ENCODE measurements around the gene EIF3L. TPM values are rescaled to one million over a fixed set of nuclear protein-coding genes. Genes with fewer than 3 reads are reported as not detected.

EIF3L gene
- total RNA-seq, 1 donor from 2014 or later, result 338 TPM

DNA sequence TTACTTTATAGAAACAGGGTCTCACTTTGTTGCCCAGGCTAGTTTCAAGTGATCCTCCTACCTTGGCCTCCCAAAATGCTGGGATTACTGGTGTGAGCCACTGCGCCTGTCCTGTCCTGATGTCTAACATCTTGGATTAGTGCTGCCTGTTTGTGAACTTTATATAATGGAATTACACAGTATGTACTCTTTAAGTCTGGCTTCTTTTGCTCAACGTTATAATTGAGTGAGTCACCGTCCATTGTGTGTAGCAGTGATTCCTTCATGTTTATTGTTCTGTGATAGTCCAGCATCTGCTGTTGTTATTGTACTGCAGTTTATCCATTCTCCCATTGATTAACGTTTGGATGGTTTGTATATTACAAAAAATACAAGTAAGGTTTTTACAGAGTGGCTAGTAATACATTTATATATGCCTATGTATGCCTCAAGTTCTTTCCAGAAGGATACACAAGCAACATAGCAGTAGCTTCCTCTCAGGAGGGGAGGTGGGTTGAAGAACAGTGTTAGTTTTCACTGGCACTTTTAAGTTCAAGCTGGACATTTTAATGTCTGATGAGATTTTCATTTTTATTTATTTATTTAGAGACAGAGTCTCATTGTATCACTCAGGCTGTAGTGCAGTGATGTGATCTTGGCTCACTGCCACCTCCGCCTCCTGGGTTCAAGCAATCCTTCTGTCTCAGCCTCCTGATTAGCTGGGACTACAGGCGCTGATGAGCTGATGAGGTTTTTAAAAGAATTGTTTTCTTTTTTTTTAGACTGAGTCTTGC is 31.6 kb downstream of the EIF3L start:
- H3K9me3 ChIP-seq, result no peaks in the 10 kb centered on the region
- no peaks in the 10 kb centered on the region for H3K27me3 ChIP-seq
- TF ChIP-seq POLR2A (IDR thresholded peaks at IDR 0.05), result no peak
- TF ChIP-seq POLR2AphosphoS5 (IDR thresholded peaks at IDR 0.05; ENCODE audit: insufficient read depth in 1 of 2, low read depth in 1 of 2), result peak in 1 of 2 donors; percentile 67
- DNase-seq (ENCODE audit: extremely low spot score in 2 of 2), result no peak
- no peak overlapping the region for H3K27ac ChIP-seq
- peaks cover 0 to 76% of the 10 kb centered on the region in 2 donors for H3K36me3 ChIP-seq
- no peak overlapping the region for H3K4me3 ChIP-seq
- H3K4me1 ChIP-seq, result peaks cover 26% of the 10 kb centered on the region
- intact Hi-C loops (cut with DNase I), result loop anchor here (10.0 kb wide), 1 partner anchor 54 kb away; no protein-coding TSS in a partner anchor

DNA sequence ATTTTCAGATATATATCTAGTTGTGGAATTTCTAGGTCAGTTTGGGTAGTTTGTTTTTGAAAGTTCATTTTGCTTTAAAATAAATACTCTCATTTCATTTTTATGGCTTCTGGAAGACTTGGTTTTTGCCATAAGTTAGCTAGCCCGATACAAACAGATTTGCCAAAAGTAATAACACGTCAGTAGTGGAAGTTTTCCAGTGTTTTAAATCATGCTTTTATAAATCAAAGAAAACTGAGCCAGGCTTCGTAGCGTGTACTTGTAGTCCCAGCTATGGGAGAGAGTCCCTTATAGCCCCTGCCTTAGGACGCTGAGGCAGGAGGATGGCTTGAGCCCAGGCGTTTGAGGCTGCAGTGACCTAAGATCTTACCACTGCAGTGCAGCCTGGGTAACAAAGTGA is 35.2 kb downstream of the EIF3L start:
- peaks cover 0 to 55% of the 10 kb centered on the region in 2 donors for H3K36me3 ChIP-seq
- intact Hi-C loops (cut with DNase I), result loop anchor here (10.0 kb wide), 1 partner anchor 50 kb away; no protein-coding TSS in a partner anchor
- peaks cover 39% of the 10 kb centered on the region for H3K4me1 ChIP-seq
- H3K27me3 ChIP-seq, result no peaks in the 10 kb centered on the region
- H3K4me3 ChIP-seq, result no peak overlapping the region
- TF ChIP-seq POLR2A (IDR thresholded peaks at IDR 0.05) (no peak), POLR2AphosphoS5 (IDR thresholded peaks at IDR 0.05; ENCODE audit: insufficient read depth in 1 of 2, low read depth in 1 of 2) (no peak)
- TF ChIP-seq, protein P1, sequence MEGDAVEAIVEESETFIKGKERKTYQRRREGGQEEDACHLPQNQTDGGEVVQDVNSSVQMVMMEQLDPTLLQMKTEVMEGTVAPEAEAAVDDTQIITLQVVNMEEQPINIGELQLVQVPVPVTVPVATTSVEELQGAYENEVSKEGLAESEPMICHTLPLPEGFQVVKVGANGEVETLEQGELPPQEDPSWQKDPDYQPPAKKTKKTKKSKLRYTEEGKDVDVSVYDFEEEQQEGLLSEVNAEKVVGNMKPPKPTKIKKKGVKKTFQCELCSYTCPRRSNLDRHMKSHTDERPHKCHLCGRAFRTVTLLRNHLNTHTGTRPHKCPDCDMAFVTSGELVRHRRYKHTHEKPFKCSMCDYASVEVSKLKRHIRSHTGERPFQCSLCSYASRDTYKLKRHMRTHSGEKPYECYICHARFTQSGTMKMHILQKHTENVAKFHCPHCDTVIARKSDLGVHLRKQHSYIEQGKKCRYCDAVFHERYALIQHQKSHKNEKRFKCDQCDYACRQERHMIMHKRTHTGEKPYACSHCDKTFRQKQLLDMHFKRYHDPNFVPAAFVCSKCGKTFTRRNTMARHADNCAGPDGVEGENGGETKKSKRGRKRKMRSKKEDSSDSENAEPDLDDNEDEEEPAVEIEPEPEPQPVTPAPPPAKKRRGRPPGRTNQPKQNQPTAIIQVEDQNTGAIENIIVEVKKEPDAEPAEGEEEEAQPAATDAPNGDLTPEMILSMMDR (IDR thresholded peaks at IDR 0.05), result no peak
- H3K27ac ChIP-seq, result peak overlapping the region; percentile 39
- no peaks in the 10 kb centered on the region for H3K9me3 ChIP-seq
- DNase-seq (ENCODE audit: extremely low spot score in 2 of 2), result no peak

DNA sequence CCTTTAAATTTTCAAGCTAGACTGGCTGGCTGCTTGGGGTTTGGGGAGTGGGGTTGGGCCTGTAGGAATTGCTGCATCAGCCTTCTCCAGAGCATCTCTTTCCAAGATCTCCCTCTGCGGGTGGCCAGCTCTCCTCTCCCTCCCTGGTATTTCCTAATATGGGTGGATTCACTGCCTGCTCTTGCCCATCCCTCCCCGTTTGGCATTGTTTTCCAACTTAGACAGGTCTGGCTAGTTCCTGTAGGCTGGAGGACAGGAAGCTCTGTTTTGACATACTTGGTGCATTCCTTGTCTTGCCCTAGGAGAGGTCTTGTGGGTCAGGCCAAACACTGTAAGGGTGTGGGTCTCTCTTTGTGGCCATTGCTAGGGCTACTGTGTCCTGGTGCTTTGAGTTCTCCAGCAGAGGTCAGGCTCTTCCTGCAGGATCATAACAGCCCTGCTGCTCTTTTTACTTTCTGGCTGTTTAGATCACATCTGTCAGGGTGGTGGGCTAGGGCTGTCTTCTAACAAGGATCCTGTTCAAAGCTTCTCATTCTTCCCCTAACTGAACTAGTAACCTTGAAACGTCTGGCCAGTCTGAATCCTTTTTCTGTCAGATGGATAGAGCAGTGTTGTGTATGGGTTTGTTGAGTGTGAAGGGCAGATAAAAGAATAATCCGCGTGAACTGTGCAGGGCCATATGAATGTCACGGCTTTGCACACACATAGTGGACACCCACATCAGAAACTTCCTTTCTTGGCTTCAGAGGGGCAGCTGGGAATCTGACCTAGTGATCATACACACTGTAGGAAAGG is 38.6 kb downstream of the EIF3L start:
- no peak for DNase-seq (ENCODE audit: extremely low spot score in 2 of 2)
- H3K27me3 ChIP-seq, result no peaks in the 10 kb centered on the region
- H3K4me1 ChIP-seq, result peaks cover 46% of the 10 kb centered on the region
- H3K4me3 ChIP-seq, result no peak overlapping the region
- no peak for TF ChIP-seq POLR2A (IDR thresholded peaks at IDR 0.05)
- TF ChIP-seq, protein P1 (IDR thresholded peaks at IDR 0.05), result peak in 2 of 3 experiments; percentile 48 to 54
- peak in 1 of 2 donors; percentile 92 for TF ChIP-seq POLR2AphosphoS5 (IDR thresholded peaks at IDR 0.05; ENCODE audit: insufficient read depth in 1 of 2, low read depth in 1 of 2)
- peak overlapping the region; percentile 78 for H3K27ac ChIP-seq
- intact Hi-C loops (cut with DNase I), result loop anchor here (5.0 to 10.0 kb wide), 2 partner anchors 47 to 80 kb away; no protein-coding TSS in a partner anchor
- no peaks in the 10 kb centered on the region for H3K9me3 ChIP-seq
- peaks cover 0 to 26% of the 10 kb centered on the region in 2 donors for H3K36me3 ChIP-seq

DNA sequence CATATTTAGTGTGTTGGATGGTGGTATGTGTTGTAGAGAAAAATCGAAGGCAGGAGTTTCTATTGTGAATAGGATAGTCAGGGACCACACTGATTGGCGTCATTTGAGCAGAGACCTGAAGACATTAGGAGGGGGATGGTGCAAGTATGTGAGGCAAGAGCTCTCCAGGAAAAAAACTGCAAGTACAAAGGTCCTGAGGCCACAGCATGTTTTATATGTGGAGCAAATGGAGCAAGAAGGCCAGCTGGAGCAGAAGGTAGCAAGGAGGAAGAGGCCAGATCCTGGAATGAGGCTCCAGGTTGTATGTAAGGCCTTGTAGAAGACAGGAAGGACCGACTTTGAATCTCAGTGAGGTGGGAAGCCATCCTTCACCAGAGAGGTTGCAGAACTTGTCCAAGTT is 42.7 kb downstream of the EIF3L start:
- DNase-seq (ENCODE audit: extremely low spot score in 2 of 2), result no peak
- peak overlapping the region; percentile 73 for H3K27ac ChIP-seq
- H3K4me3 ChIP-seq, result no peak overlapping the region
- H3K4me1 ChIP-seq, result peaks cover 61% of the 10 kb centered on the region
- intact Hi-C loops (cut with DNase I), result no loop called here
- H3K9me3 ChIP-seq, result no peaks in the 10 kb centered on the region
- peaks cover 0 to 17% of the 10 kb centered on the region in 2 donors for H3K36me3 ChIP-seq
- H3K27me3 ChIP-seq, result no peaks in the 10 kb centered on the region
- TF ChIP-seq POLR2AphosphoS5 (IDR thresholded peaks at IDR 0.05; ENCODE audit: insufficient read depth in 1 of 2, low read depth in 1 of 2), result no peak
- no peak for TF ChIP-seq POLR2A (IDR thresholded peaks at IDR 0.05)
- TF ChIP-seq, protein P1 (IDR thresholded peaks at IDR 0.05), result no peak

DNA sequence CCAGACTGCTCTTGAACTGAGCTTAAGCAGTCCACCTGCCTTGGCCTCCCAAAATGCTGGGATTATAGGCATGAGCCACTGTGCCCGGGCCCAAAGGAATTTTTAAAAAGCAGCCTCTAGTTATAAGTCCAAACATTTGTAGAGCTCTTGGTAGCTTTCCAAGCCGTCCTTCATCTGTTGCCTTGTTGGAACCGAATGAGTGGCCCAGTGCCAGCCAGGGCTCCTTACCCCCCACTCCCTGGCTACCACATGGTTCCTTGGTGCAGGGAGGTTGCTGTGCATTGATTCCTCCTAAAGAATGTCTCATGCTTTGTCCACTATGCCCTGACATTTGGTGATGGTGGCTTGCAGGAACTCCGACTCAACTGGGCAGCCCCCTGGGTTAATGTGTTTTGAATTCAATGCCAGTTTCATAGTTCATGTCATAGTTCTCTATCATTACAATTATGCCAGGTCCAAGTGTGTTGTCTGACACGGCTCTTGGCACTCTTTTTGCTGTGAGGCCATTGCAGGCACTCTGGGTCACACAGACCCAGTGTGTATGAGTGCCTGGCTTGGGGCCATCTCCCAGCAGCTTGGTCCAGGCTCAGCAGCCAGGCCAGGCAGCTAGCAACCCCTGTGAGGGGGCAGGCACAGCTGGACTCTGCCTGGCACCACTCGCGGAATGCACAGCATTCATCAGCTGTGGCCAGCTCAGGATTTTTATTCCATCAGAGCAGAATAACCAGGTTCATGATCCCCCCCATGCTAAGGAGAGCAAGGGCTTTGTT is 43.5 kb downstream of the EIF3L start:
- intact Hi-C loops (cut with DNase I), result no loop called here
- no peak overlapping the region for H3K4me3 ChIP-seq
- DNase-seq (ENCODE audit: extremely low spot score in 2 of 2), result no peak
- peaks cover 64% of the 10 kb centered on the region for H3K4me1 ChIP-seq
- TF ChIP-seq, protein P1 (IDR thresholded peaks at IDR 0.05), result no peak
- TF ChIP-seq POLR2A (IDR thresholded peaks at IDR 0.05) (no peak), POLR2AphosphoS5 (IDR thresholded peaks at IDR 0.05; ENCODE audit: insufficient read depth in 1 of 2, low read depth in 1 of 2) (no peak)
- H3K9me3 ChIP-seq, result no peaks in the 10 kb centered on the region
- no peaks in the 10 kb centered on the region for H3K27me3 ChIP-seq
- peak overlapping the region; percentile 73 for H3K27ac ChIP-seq
- H3K36me3 ChIP-seq, result peaks cover 0 to 17% of the 10 kb centered on the region in 2 donors
